ENCODE data around the gene AKT1S1. TPM values are rescaled to one million over a fixed set of nuclear protein-coding genes. Genes with fewer than 3 reads are reported as not detected.

AKT1S1 gene
- total and polyA plus RNA-seq, 2 donors (not counting 3 experiments of a cell fraction or from before 2014, with no cell fraction given): 64.2 to 68.3 TPM

GRCh38 chr19:49888510-49888824 is 11.3 kb upstream of the AKT1S1 start:
- ChIA-PET CTCF (no interaction called here), POLR2A (no interaction called here)
- TF ChIP-seq POLR2AphosphoS5 (IDR thresholded peaks at IDR 0.05; ENCODE audit: insufficient read depth, low read depth, low read length): no peak
- no peak for TF ChIP-seq MAX (IDR thresholded peaks at IDR 0.05; ENCODE audit: insufficient read depth, insufficient read length)
- TF ChIP-seq FOS (IDR thresholded peaks at IDR 0.05; ENCODE audit: borderline replicate concordance, insufficient read depth, low read length): no peak
- TF ChIP-seq MYC (IDR thresholded peaks at IDR 0.05; ENCODE audit: low read depth, low read length): no peak
- TF ChIP-seq POLR2A (IDR thresholded peaks at IDR 0.05; ENCODE audit: low read depth, low read length): no peak
- TF ChIP-seq EZH2 (IDR thresholded peaks at IDR 0.05; ENCODE audit: borderline replicate concordance, low read depth, low read length, severe bottlenecking): no peak
- TF ChIP-seq CTCF (IDR thresholded peaks at IDR 0.05; ENCODE audit: extremely low read depth in 1 of 2, insufficient read depth in 1 of 2, low read depth in 1 of 2, low read length in 2 of 2): no peak
- TF ChIP-seq JUN (IDR thresholded peaks at IDR 0.05; ENCODE audit: borderline replicate concordance, insufficient read depth, insufficient read length, low read depth): no peak
- TF ChIP-seq GATA2 (IDR thresholded peaks at IDR 0.05; ENCODE audit: insufficient read depth, insufficient read length, low read depth, low read length): no peak
- no peak overlapping the region for H3K4me3 ChIP-seq (replicated peaks in 1 of 3; ENCODE audit: insufficient read depth in 1 of 3, low read depth in 1 of 3, low read length in 3 of 3)
- DNase-seq (ENCODE audit: low read depth, low spot score) (no peak), FAIRE-seq (no peak)
- H2AFZ ChIP-seq (ENCODE audit: low read depth, low read length): no peak overlapping the region
- H3K36me3 ChIP-seq (ENCODE audit: control insufficient read depth in 2 of 2, extremely low read depth in 1 of 2, insufficient read depth in 2 of 2, low read length in 2 of 2): peaks cover 9 to 13% of the 10 kb centered on the region in 2 experiments
- intact Hi-C loops (cut with micrococcal nuclease): no loop called here
- no peaks in the 10 kb centered on the region for H3K9me1 ChIP-seq (replicated peaks; ENCODE audit: control insufficient read depth, extremely low read depth, insufficient read depth, low read length)
- no TSS peak for BruUV-seq (replicated peaks)
- no peak overlapping the region for H3K4me2 ChIP-seq (ENCODE audit: insufficient read depth, low read length)
- no peak overlapping the region for H3K27ac ChIP-seq (ENCODE audit: insufficient read depth, low read depth, low read length)
- H3K27me3 ChIP-seq (ENCODE audit: control insufficient read depth in 2 of 2, insufficient read depth in 2 of 2, low read length in 2 of 2): no peaks in the 10 kb centered on the region
- H3K4me1 ChIP-seq (ENCODE audit: control insufficient read depth, extremely low read depth, insufficient read depth, low read length): peaks cover 3% of the 10 kb centered on the region
- no peaks in the 10 kb centered on the region for H3K79me2 ChIP-seq (ENCODE audit: control insufficient read depth, insufficient read depth, low read length)
- no peak overlapping the region for H3K9ac ChIP-seq (replicated peaks; ENCODE audit: extremely low read depth, insufficient read depth, low read length)
- H4K20me1 ChIP-seq (replicated peaks; ENCODE audit: control insufficient read depth, extremely low read depth, insufficient read depth, low read length): no peaks in the 10 kb centered on the region
- dilution Hi-C loops (cut with MboI; ENCODE audit: extremely low pct_ligation_motif_present, low sequenced_read_pairs): no loop called here
- H3K9me3 ChIP-seq (replicated peaks; ENCODE audit: control insufficient read depth, insufficient read depth, low read length): no peaks in the 10 kb centered on the region

Data from endothelial cell of umbilical vein (primary cell).